GM12891 (cell line): Measurements from ENCODE around the gene SERINC5.

Experiments
- DNase-seq: peaks from one replicate; pipeline ENCODE4 v3.0.0; 2011; ENCODE audit warnings: low spot score; ENCODE audit not compliant: insufficient read length
- FAIRE-seq: peaks from 2 replicates; lab custom pipeline; 2011; peaks lifted over from hg19 to GRCh38; lab: Jason Lieb, UNC
- PAX5 ChIP-seq: IDR thresholded peaks from 2 replicates; pipeline ENCODE4 v1.6.1; 2011; ENCODE audit warnings: low read length, moderate library complexity, mild to moderate bottlenecking; ENCODE audit not compliant: insufficient read depth, severe bottlenecking
- POLR2A ChIP-seq: IDR thresholded peaks from 2 replicates; pipeline ENCODE4 v1.6.1; 2011; ENCODE audit warnings: low read depth, low read length, control low read depth
- POLR2AphosphoS5 ChIP-seq: IDR thresholded peaks from 2 replicates; pipeline ENCODE4 v1.6.1; 2011; ENCODE audit warnings: low read depth, low read length, control low read depth
- POU2F2 ChIP-seq: IDR thresholded peaks from 2 replicates; pipeline ENCODE4 v1.6.1; 2011; ENCODE audit warnings: low read depth, mild to moderate bottlenecking, control low read depth, low read length, moderate library complexity
- SPI1 ChIP-seq: IDR thresholded peaks from 2 replicates; pipeline ENCODE4 v1.6.1; 2011; ENCODE audit warnings: low read depth, low read length, control low read depth
- TAF1 ChIP-seq: IDR thresholded peaks from 2 replicates; pipeline ENCODE4 v1.6.1; 2011; ENCODE audit warnings: low read depth, low read length, control low read depth

The SERINC5 gene

GRCh38 chr5:80259511-80260203 is 3.8 kb upstream of the SERINC5 start:
- DNase-seq (no peak), FAIRE-seq (no peak)
- no peak for TF ChIP-seq POLR2AphosphoS5
- no peak for TF ChIP-seq PAX5

- FAIRE-seq (no peak), DNase-seq (peak; percentile 35)
- no peak for TF ChIP-seq TAF1
- no peak for TF ChIP-seq POLR2AphosphoS5
- no peak for TF ChIP-seq POU2F2
- no peak for TF ChIP-seq POLR2A
- no peak for TF ChIP-seq SPI1
- no peak for TF ChIP-seq PAX5
These were observed 427 bp downstream of the SERINC5 start for GRCh38 chr5:80255431-80255810.

- FAIRE-seq (no peak), DNase-seq (no peak)
- TF ChIP-seq POU2F2 = no peak
- no peak for TF ChIP-seq TAF1
- no peak for TF ChIP-seq POLR2A
- no peak for TF ChIP-seq SPI1
- no peak for TF ChIP-seq PAX5
- TF ChIP-seq POLR2AphosphoS5 = no peak
These were observed 949 bp downstream of the SERINC5 start for GRCh38 chr5:80254767-80255430.

- DNase-seq (no peak), FAIRE-seq (no peak)
- no peak for TF ChIP-seq POU2F2
- no peak for TF ChIP-seq POLR2A
- TF ChIP-seq SPI1 = no peak
- TF ChIP-seq PAX5 = no peak
- TF ChIP-seq TAF1 = no peak
- TF ChIP-seq POLR2AphosphoS5 = no peak
These were observed 4.2 kb downstream of the SERINC5 start for GRCh38 chr5:80251636-80252035.

- DNase-seq (no peak), FAIRE-seq (no peak)
- TF ChIP-seq POU2F2 = no peak
- no peak for TF ChIP-seq SPI1
- TF ChIP-seq PAX5 = no peak
- no peak for TF ChIP-seq TAF1
- TF ChIP-seq POLR2A = no peak
- TF ChIP-seq POLR2AphosphoS5 = no peak
These were observed 5.0 kb downstream of the SERINC5 start for GRCh38 chr5:80250801-80251200.

GRCh38 chr5:80249901-80250300 is 5.9 kb downstream of the SERINC5 start:
- TF ChIP-seq POLR2A (no peak), SPI1 (no peak), POLR2AphosphoS5 (no peak), PAX5 (no peak), POU2F2 (no peak), TAF1 (no peak)
- FAIRE-seq = no peak
- no peak for DNase-seq

- TF ChIP-seq TAF1 (no peak), SPI1 (no peak), POLR2A (no peak), PAX5 (no peak), POU2F2 (no peak), POLR2AphosphoS5 (no peak)
- DNase-seq (no peak), FAIRE-seq (peak; percentile 35)
These were observed 7.5 kb downstream of the SERINC5 start for GRCh38 chr5:80248378-80248777.

- DNase-seq (no peak), FAIRE-seq (peak; percentile 85)
- TF ChIP-seq POLR2AphosphoS5 = no peak
- TF ChIP-seq POLR2A = no peak
- no peak for TF ChIP-seq TAF1
- no peak for TF ChIP-seq SPI1
These were observed 8.7 kb downstream of the SERINC5 start for GRCh38 chr5:80246995-80247729.
